ENCODE results near the gene ATXN7L2. TPM values are rescaled to one million over a fixed set of nuclear protein-coding genes. Genes with fewer than 3 reads are reported as not detected.

ATXN7L2 gene
- total RNA-seq, 3 donors from 2014 or later, result 2.4 to 4.1 (median 2.9) TPM

GRCh38 chr1:109532365-109533136 lies 48.8 kb downstream of the ATXN7L2 start:
- Histone ChIP-seq H3K4me1 (no peaks in the 10 kb centered on the region), H3K27ac (peak overlapping the region in 1 of 2 donors; percentile 43), H3K9me3 (no peaks in the 10 kb centered on the region), H3K36me3 (no peaks in the 10 kb centered on the region), H3K27me3 (no peaks in the 10 kb centered on the region), H3K4me3 (peak overlapping the region in 1 of 3 donors; percentile 32)
- peak; percentile 70 to 79 for DNase-seq (ENCODE audit: low spot score in 2 of 2)
- intact Hi-C loops (cut with DNase I; ENCODE audit: low total_unique reads), result loop anchor here (5.0 kb wide), 1 partner anchor 40 kb away; the partner anchor contains the start of gene CYB561D1
- TF ChIP-seq POLR2A (IDR thresholded peaks at IDR 0.05) (no peak), POLR2AphosphoS5 (IDR thresholded peaks at IDR 0.05) (no peak)
- TF ChIP-seq, protein P1, sequence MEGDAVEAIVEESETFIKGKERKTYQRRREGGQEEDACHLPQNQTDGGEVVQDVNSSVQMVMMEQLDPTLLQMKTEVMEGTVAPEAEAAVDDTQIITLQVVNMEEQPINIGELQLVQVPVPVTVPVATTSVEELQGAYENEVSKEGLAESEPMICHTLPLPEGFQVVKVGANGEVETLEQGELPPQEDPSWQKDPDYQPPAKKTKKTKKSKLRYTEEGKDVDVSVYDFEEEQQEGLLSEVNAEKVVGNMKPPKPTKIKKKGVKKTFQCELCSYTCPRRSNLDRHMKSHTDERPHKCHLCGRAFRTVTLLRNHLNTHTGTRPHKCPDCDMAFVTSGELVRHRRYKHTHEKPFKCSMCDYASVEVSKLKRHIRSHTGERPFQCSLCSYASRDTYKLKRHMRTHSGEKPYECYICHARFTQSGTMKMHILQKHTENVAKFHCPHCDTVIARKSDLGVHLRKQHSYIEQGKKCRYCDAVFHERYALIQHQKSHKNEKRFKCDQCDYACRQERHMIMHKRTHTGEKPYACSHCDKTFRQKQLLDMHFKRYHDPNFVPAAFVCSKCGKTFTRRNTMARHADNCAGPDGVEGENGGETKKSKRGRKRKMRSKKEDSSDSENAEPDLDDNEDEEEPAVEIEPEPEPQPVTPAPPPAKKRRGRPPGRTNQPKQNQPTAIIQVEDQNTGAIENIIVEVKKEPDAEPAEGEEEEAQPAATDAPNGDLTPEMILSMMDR (IDR thresholded peaks at IDR 0.05), result peak; percentile 93 to 96 (median 96)

- Histone ChIP-seq H3K27me3 (no peaks in the 10 kb centered on the region), H3K9me3 (no peaks in the 10 kb centered on the region), H3K36me3 (no peaks in the 10 kb centered on the region), H3K4me3 (no peak overlapping the region), H3K27ac (no peak overlapping the region), H3K4me1 (no peaks in the 10 kb centered on the region)
- DNase-seq (ENCODE audit: low spot score in 2 of 2), result no peak
- TF ChIP-seq POLR2AphosphoS5 (IDR thresholded peaks at IDR 0.05), result no peak
- intact Hi-C loops (cut with DNase I; ENCODE audit: low total_unique reads), result loop anchor here (5.0 kb wide), 1 partner anchor 42 kb away; the partner anchor contains the start of gene CYB561D1
Observed at GRCh38 chr1:109534307-109534858, 50.7 kb downstream of the ATXN7L2 start.

- intact Hi-C loops (cut with DNase I; ENCODE audit: low total_unique reads), result no loop called here
- no peak for TF ChIP-seq POLR2A (IDR thresholded peaks at IDR 0.05)
- TF ChIP-seq, protein P1 (IDR thresholded peaks at IDR 0.05), result no peak
Observed at GRCh38 chr1:109535481-109535880, 51.8 kb downstream of the ATXN7L2 start.

GRCh38 chr1:109535971-109536491 lies 52.3 kb downstream of the ATXN7L2 start:
- TF ChIP-seq, protein P1 (IDR thresholded peaks at IDR 0.05), result no peak
- TF ChIP-seq POLR2AphosphoS5 (IDR thresholded peaks at IDR 0.05) (no peak), POLR2A (IDR thresholded peaks at IDR 0.05) (no peak)

More at GRCh38 chr1:109535481-109535880, 51.8 kb downstream of the ATXN7L2 start:
- no peak overlapping the region for H3K27ac ChIP-seq
- no peaks in the 10 kb centered on the region for H3K27me3 ChIP-seq
- no peaks in the 10 kb centered on the region for H3K4me1 ChIP-seq
- DNase-seq (ENCODE audit: low spot score in 2 of 2), result no peak
- no peaks in the 10 kb centered on the region for H3K36me3 ChIP-seq
- H3K9me3 ChIP-seq, result no peaks in the 10 kb centered on the region
- no peak overlapping the region for H3K4me3 ChIP-seq

GRCh38 chr1:109537450-109538178 lies 53.9 kb downstream of the ATXN7L2 start:
- Histone ChIP-seq H3K27me3 (no peaks in the 10 kb centered on the region), H3K4me1 (no peaks in the 10 kb centered on the region), H3K9me3 (no peaks in the 10 kb centered on the region), H3K36me3 (no peaks in the 10 kb centered on the region), H3K27ac (no peak overlapping the region), H3K4me3 (no peak overlapping the region)
- intact Hi-C loops (cut with DNase I; ENCODE audit: low total_unique reads), result no loop called here
- DNase-seq (ENCODE audit: low spot score in 2 of 2), result no peak
- TF ChIP-seq POLR2A (IDR thresholded peaks at IDR 0.05) (no peak), POLR2AphosphoS5 (IDR thresholded peaks at IDR 0.05) (no peak)
- TF ChIP-seq, protein P1 (IDR thresholded peaks at IDR 0.05), result no peak

More at GRCh38 chr1:109535971-109536491, 52.3 kb downstream of the ATXN7L2 start:
- Histone ChIP-seq H3K36me3 (no peaks in the 10 kb centered on the region), H3K9me3 (no peaks in the 10 kb centered on the region), H3K4me1 (no peaks in the 10 kb centered on the region), H3K27ac (no peak overlapping the region), H3K27me3 (no peaks in the 10 kb centered on the region), H3K4me3 (no peak overlapping the region)
- intact Hi-C loops (cut with DNase I; ENCODE audit: low total_unique reads), result no loop called here
- no peak for DNase-seq (ENCODE audit: low spot score in 2 of 2)
